Measurements from ENCODE around the gene PRR5L.
"Not testable (repeated sequence)": the region's sequence is repeated elsewhere in the genome, so short reads cannot be mapped to it uniquely, and the experiment has no call there.

Gene PRR5L

DNA sequence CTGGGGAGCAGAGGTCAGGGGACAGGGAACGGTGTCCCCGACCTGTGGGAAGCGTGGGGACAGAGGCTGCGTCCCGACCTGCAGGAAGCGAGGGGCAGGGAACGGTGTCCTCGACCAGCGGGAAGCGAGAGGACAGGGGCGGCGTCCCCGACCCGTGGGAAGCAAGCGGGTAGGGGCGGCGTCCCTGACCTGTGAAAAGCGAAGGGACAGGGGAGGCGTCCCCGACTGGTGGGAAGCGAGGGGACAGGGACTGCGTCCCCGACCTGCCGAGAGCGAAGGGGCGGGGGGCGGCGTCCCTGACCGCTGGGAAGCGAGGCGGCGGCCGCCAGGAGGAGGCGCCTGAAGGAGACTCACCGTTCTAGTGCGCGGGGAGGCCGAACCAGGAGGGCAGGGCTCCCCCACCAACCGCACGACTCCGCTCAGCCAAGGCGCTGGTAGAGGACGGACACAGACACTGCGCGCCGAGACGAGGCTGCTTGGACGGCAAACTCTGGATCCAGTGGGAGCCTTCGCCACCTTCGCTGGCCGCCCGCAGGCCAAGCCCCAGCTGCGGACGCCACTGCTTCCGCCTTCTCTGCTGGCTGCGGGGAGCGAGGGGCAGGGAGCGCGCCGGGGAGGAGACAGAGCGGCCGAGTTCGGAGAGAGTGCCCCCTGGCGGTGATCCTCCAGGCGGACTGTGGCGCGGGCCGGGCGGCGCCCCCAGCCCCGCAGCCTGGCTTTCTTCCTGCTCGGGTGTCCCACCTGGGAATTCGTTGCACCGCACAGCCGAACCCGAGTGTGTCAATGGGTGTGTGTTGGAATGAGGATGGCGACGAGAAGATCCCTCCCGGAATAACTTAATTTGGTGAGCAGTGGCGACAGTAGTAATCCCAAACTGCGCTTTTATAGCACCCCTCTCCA lies 213.9 kb downstream of the PRR5L start, which contains the start of gene TRAF6:
Gene TRAF6 (minus strand): TSS at position 579 of the 900 bp plus-strand sequence. CDS start 8,757 bp downstream, outside the sequence.
- Histone ChIP-seq H3K23ac (ENCODE audit: low read depth, low read length, poor library complexity) (peak within 1 kb of the TSS; percentile 98), H2BK5ac (ENCODE audit: low read length) (peak within 1 kb of the TSS; percentile 67), H4K8ac (ENCODE audit: low read depth, low read length) (no peak within 1 kb of the TSS), H3K18ac (ENCODE audit: low read length) (peak within 1 kb of the TSS; percentile 99), H4K91ac (ENCODE audit: low read depth, low read length, poor library complexity) (no peak within 1 kb of the TSS), H3K79me1 (ENCODE audit: low read depth, low read length) (peaks cover 4% of the 10 kb centered on the region), H3K9ac (ENCODE audit: low read depth, low read length, poor library complexity) (peak within 1 kb of the TSS; percentile 100), H2BK120ac (ENCODE audit: low read depth, low read length) (no peak within 1 kb of the TSS), H3K4me3 (ENCODE audit: low read length in 2 of 2) (peak within 1 kb of the TSS; percentile 96 to 98), H2AFZ (ENCODE audit: low read length) (peak within 1 kb of the TSS; percentile 99), H3K4me2 (ENCODE audit: insufficient read depth, low read length, poor library complexity, severe bottlenecking) (peak within 1 kb of the TSS; percentile 85), H3K9me3 (replicated peaks in 1 of 2; ENCODE audit: control insufficient read depth in 2 of 2, insufficient read depth in 1 of 2, low read depth in 1 of 2, low read length in 2 of 2) (peaks cover 2 to 10% of the 10 kb centered on the region in 2 donors), H3K14ac (ENCODE audit: low read length) (peak within 1 kb of the TSS; percentile 100), H2BK15ac (ENCODE audit: low read length) (peak within 1 kb of the TSS; percentile 94), H2BK12ac (ENCODE audit: low read length) (peak within 1 kb of the TSS; percentile 97), H3K4ac (ENCODE audit: low read length) (no peak within 1 kb of the TSS), H3K36me3 (replicated peaks in 1 of 2; ENCODE audit: control insufficient read depth in 2 of 2, insufficient read depth in 2 of 2, low read length in 2 of 2) (peaks cover 0 to 12% of the 10 kb centered on the region in 2 donors), H3K4me1 (ENCODE audit: control insufficient read depth in 2 of 2, insufficient read depth in 1 of 2, low read depth in 1 of 2, low read length in 2 of 2) (peaks cover 1 to 3% of the 10 kb centered on the region in 2 donors), H2AK5ac (ENCODE audit: low read depth, low read length) (no peak within 1 kb of the TSS), H3K27me3 (ENCODE audit: control insufficient read depth in 3 of 3, insufficient read depth in 3 of 3, low read depth in 1 of 3, low read length in 3 of 3) (peaks cover 0 to 3% (median 0%) of the 10 kb centered on the region in 3 experiments), H3K27ac (replicated peaks; ENCODE audit: low read length) (peak within 1 kb of the TSS; percentile 73)
- no CpG with 5 or more reads among the region's 81 CpGs for WGBS, 2 donors (ENCODE audit: extremely low coverage in 2 of 2, insufficient read length in 2 of 2, insufficient replicate concordance in 1 of 2)
- peak; percentile 87 for DNase-seq (ENCODE audit: low spot score)

- no peak for DNase-seq (ENCODE audit: low spot score)
Measured at GRCh38 chr11:36510594-36510942, 214.5 kb downstream of the PRR5L start.

DNA sequence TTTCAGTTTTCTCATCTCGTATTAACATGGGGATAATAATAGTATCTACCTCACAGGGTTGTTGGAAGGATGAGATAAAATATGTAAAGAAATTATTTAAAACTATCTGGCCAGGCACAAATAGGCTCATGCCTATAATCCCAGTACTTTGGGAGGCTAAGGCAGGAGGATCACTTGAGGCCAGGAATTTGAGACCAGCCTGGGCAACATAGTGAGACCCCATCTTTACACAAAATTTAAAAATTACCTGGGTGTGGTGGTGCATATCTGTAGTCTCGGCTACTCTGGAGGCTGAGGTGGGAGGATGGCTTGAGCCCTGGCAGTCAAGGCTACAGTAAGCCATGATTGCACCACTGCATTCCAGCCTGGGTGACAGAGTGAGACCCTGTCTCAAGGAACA lies 215.0 kb downstream of the PRR5L start:
- not testable (repeated sequence) for H4K8ac ChIP-seq (ENCODE audit: low read depth, low read length); H3K23ac ChIP-seq (ENCODE audit: low read depth, low read length, poor library complexity); H2AK5ac ChIP-seq (ENCODE audit: low read depth, low read length); DNase-seq (ENCODE audit: low spot score); H3K4ac ChIP-seq (ENCODE audit: low read length); H2BK5ac ChIP-seq (ENCODE audit: low read length); H3K4me3 ChIP-seq (ENCODE audit: low read length in 2 of 2); H2BK15ac ChIP-seq (ENCODE audit: low read length); H4K91ac ChIP-seq (ENCODE audit: low read depth, low read length, poor library complexity); H3K18ac ChIP-seq (ENCODE audit: low read length); H3K79me1 ChIP-seq (ENCODE audit: low read depth, low read length); H3K4me2 ChIP-seq (ENCODE audit: insufficient read depth, low read length, poor library complexity, severe bottlenecking); H2BK12ac ChIP-seq (ENCODE audit: low read length); H3K27ac ChIP-seq (replicated peaks; ENCODE audit: low read length); H3K9me3 ChIP-seq (replicated peaks in 1 of 2; ENCODE audit: control insufficient read depth in 2 of 2, insufficient read depth in 1 of 2, low read depth in 1 of 2, low read length in 2 of 2); H3K27me3 ChIP-seq (ENCODE audit: control insufficient read depth in 3 of 3, insufficient read depth in 3 of 3, low read depth in 1 of 3, low read length in 3 of 3); H3K4me1 ChIP-seq (ENCODE audit: control insufficient read depth in 2 of 2, insufficient read depth in 1 of 2, low read depth in 1 of 2, low read length in 2 of 2); H3K36me3 ChIP-seq (replicated peaks in 1 of 2; ENCODE audit: control insufficient read depth in 2 of 2, insufficient read depth in 2 of 2, low read length in 2 of 2); H3K14ac ChIP-seq (ENCODE audit: low read length); H2BK120ac ChIP-seq (ENCODE audit: low read depth, low read length)
- Histone ChIP-seq H3K9ac (ENCODE audit: low read depth, low read length, poor library complexity) (peak overlapping the region; percentile 10), H2AFZ (ENCODE audit: low read length) (peak overlapping the region; percentile 99)
- no CpG with 5 or more reads among the region's 2 CpGs for whole genome bisulfite sequencing, 2 donors (ENCODE audit: extremely low coverage in 2 of 2, insufficient read length in 2 of 2, insufficient replicate concordance in 1 of 2)

More at GRCh38 chr11:36510594-36510942, 214.5 kb downstream of the PRR5L start:
- Histone ChIP-seq H3K4me1 (ENCODE audit: control insufficient read depth in 2 of 2, insufficient read depth in 1 of 2, low read depth in 1 of 2, low read length in 2 of 2) (peaks cover 1 to 3% of the 10 kb centered on the region in 2 donors), H3K4ac (ENCODE audit: low read length) (no peak overlapping the region), H3K79me1 (ENCODE audit: low read depth, low read length) (peaks cover 4% of the 10 kb centered on the region), H2AK5ac (ENCODE audit: low read depth, low read length) (no peak overlapping the region), H4K91ac (ENCODE audit: low read depth, low read length, poor library complexity) (no peak overlapping the region), H2BK15ac (ENCODE audit: low read length) (no peak overlapping the region), H3K23ac (ENCODE audit: low read depth, low read length, poor library complexity) (no peak overlapping the region), H3K18ac (ENCODE audit: low read length) (no peak overlapping the region), H3K27me3 (ENCODE audit: control insufficient read depth in 3 of 3, insufficient read depth in 3 of 3, low read depth in 1 of 3, low read length in 3 of 3) (peaks cover 0 to 3% (median 0%) of the 10 kb centered on the region in 3 experiments), H2BK5ac (ENCODE audit: low read length) (no peak overlapping the region), H3K36me3 (replicated peaks in 1 of 2; ENCODE audit: control insufficient read depth in 2 of 2, insufficient read depth in 2 of 2, low read length in 2 of 2) (peaks cover 0 to 8% of the 10 kb centered on the region in 2 donors), H3K27ac (replicated peaks; ENCODE audit: low read length) (no peak overlapping the region), H2BK12ac (ENCODE audit: low read length) (no peak overlapping the region), H3K9ac (ENCODE audit: low read depth, low read length, poor library complexity) (no peak overlapping the region), H2AFZ (ENCODE audit: low read length) (peak overlapping the region; percentile 99), H2BK120ac (ENCODE audit: low read depth, low read length) (no peak overlapping the region), H3K14ac (ENCODE audit: low read length) (no peak overlapping the region), H4K8ac (ENCODE audit: low read depth, low read length) (no peak overlapping the region), H3K4me2 (ENCODE audit: insufficient read depth, low read length, poor library complexity, severe bottlenecking) (peak overlapping the region; percentile 85), H3K9me3 (replicated peaks in 1 of 2; ENCODE audit: control insufficient read depth in 2 of 2, insufficient read depth in 1 of 2, low read depth in 1 of 2, low read length in 2 of 2) (peaks cover 2 to 10% of the 10 kb centered on the region in 2 donors), H3K4me3 (ENCODE audit: low read length in 2 of 2) (peak overlapping the region; percentile 96 to 98)
- no CpG with 5 or more reads among the region's 8 CpGs for WGBS, 2 donors (ENCODE audit: extremely low coverage in 2 of 2, insufficient read length in 2 of 2, insufficient replicate concordance in 1 of 2)

- Histone ChIP-seq H3K4me1 (ENCODE audit: control insufficient read depth in 2 of 2, insufficient read depth in 1 of 2, low read depth in 1 of 2, low read length in 2 of 2) (peaks cover 1 to 3% of the 10 kb centered on the region in 2 donors), H3K27me3 (ENCODE audit: control insufficient read depth in 3 of 3, insufficient read depth in 3 of 3, low read depth in 1 of 3, low read length in 3 of 3) (peaks cover 0 to 3% (median 0%) of the 10 kb centered on the region in 3 experiments), H2AFZ (ENCODE audit: low read length) (no peak overlapping the region), H3K4ac (ENCODE audit: low read length) (no peak overlapping the region), H2BK5ac (ENCODE audit: low read length) (no peak overlapping the region), H3K27ac (replicated peaks; ENCODE audit: low read length) (no peak overlapping the region), H3K23ac (ENCODE audit: low read depth, low read length, poor library complexity) (no peak overlapping the region), H2AK5ac (ENCODE audit: low read depth, low read length) (no peak overlapping the region), H3K9me3 (replicated peaks in 1 of 2; ENCODE audit: control insufficient read depth in 2 of 2, insufficient read depth in 1 of 2, low read depth in 1 of 2, low read length in 2 of 2) (peaks cover 2 to 10% of the 10 kb centered on the region in 2 donors), H2BK15ac (ENCODE audit: low read length) (no peak overlapping the region), H2BK12ac (ENCODE audit: low read length) (no peak overlapping the region), H3K4me3 (ENCODE audit: low read length in 2 of 2) (no peak overlapping the region), H3K79me1 (ENCODE audit: low read depth, low read length) (peaks cover 4% of the 10 kb centered on the region), H3K4me2 (ENCODE audit: insufficient read depth, low read length, poor library complexity, severe bottlenecking) (no peak overlapping the region), H4K91ac (ENCODE audit: low read depth, low read length, poor library complexity) (no peak overlapping the region), H2BK120ac (ENCODE audit: low read depth, low read length) (no peak overlapping the region), H3K18ac (ENCODE audit: low read length) (no peak overlapping the region), H3K14ac (ENCODE audit: low read length) (no peak overlapping the region), H3K9ac (ENCODE audit: low read depth, low read length, poor library complexity) (no peak overlapping the region), H4K8ac (ENCODE audit: low read depth, low read length) (no peak overlapping the region), H3K36me3 (replicated peaks in 1 of 2; ENCODE audit: control insufficient read depth in 2 of 2, insufficient read depth in 2 of 2, low read length in 2 of 2) (no peaks in the 10 kb centered on the region)
- no peak for DNase-seq (ENCODE audit: low spot score)
- no CpG with 5 or more reads among the region's 5 CpGs for WGBS, 2 donors (ENCODE audit: extremely low coverage in 2 of 2, insufficient read length in 2 of 2, insufficient replicate concordance in 1 of 2)
Measured at GRCh38 chr11:36512016-36512415, 215.9 kb downstream of the PRR5L start.
